Fibroblast of peridontal ligament (primary cell): ENCODE measurements around the gene ZDHHC14.
A peak's percentile ranks its signal among the peaks of the same experiment; 100 is the strongest.

ENCODE experiments used
- DNase-seq: peaks from one replicate; pipeline ENCODE4 v3.0.0-alpha.2; 2010; ENCODE audit errors: extremely low read depth

ZDHHC14 gene

GRCh38 chr6:157491571-157492232, 110.7 kb downstream of the ZDHHC14 start:
- no peak for DNase-seq

GRCh38 chr6:157492249-157492648, 111.3 kb downstream of the ZDHHC14 start:
- no peak for DNase-seq

- no peak for DNase-seq
Observed at GRCh38 chr6:157492741-157493140, 111.8 kb downstream of the ZDHHC14 start.

GRCh38 chr6:157493173-157493572, 112.2 kb downstream of the ZDHHC14 start:
- no peak for DNase-seq

- no peak for DNase-seq
Observed at GRCh38 chr6:157493576-157493975, 112.6 kb downstream of the ZDHHC14 start.

- DNase-seq = no peak
Observed at GRCh38 chr6:157494132-157494710, 113.2 kb downstream of the ZDHHC14 start.

GRCh38 chr6:157496534-157497095, 115.6 kb downstream of the ZDHHC14 start:
- DNase-seq = no peak

GRCh38 chr6:157497579-157497978, 116.6 kb downstream of the ZDHHC14 start:
- peak; percentile 37 for DNase-seq

- no peak for DNase-seq
Observed at GRCh38 chr6:157498817-157499216, 117.8 kb downstream of the ZDHHC14 start.

- no peak for DNase-seq
Observed at GRCh38 chr6:157500022-157500421, 119.0 kb downstream of the ZDHHC14 start.

- DNase-seq = no peak
Observed at GRCh38 chr6:157503018-157503747, 122.2 kb downstream of the ZDHHC14 start.

GRCh38 chr6:157505912-157506491, 125.0 kb downstream of the ZDHHC14 start:
- DNase-seq = no peak

- no peak for DNase-seq
Observed at GRCh38 chr6:157510323-157511188, 129.6 kb downstream of the ZDHHC14 start.

GRCh38 chr6:157511682-157512381, 130.8 kb downstream of the ZDHHC14 start:
- no peak for DNase-seq

GRCh38 chr6:157512382-157512682, 131.3 kb downstream of the ZDHHC14 start:
- no peak for DNase-seq

- DNase-seq = no peak
Observed at GRCh38 chr6:157513004-157513603, 132.1 kb downstream of the ZDHHC14 start.

GRCh38 chr6:157513619-157514485, 132.9 kb downstream of the ZDHHC14 start:
- DNase-seq = no peak

GRCh38 chr6:157514659-157515496, 133.9 kb downstream of the ZDHHC14 start:
- DNase-seq = peak; percentile 36
